Gastroesophageal sphincter (tissue), 4 donors: ENCODE results near the gene AK5. TPM values are rescaled to one million over a fixed set of nuclear protein-coding genes. Genes with fewer than 3 reads are reported as not detected.

ENCODE experiments used
- ATAC-seq: fragments of 150-250 bp; one replicate; pipeline ENCODE4 v1.9.1; 2016; ENCODE audit warnings: mild to moderate bottlenecking, moderate library complexity
- H3K27ac ChIP-seq, 4 donors: fragments of 200-600 bp; sonication (generic) in 3 of 4; 1 replicate in 3 of 4; 2 replicates in 1 of 4; pipeline ENCODE4 v1.5.1; 2016 to 2019
- H3K27me3 ChIP-seq: fragments of 200-600 bp; sonication (generic); one replicate; pipeline ENCODE4 v1.5.1; 2019
- H3K36me3 ChIP-seq, 2 donors: fragments of 200-600 bp; sonication (generic); one replicate each; pipeline ENCODE4 v1.5.1; 2019; ENCODE audit warnings: control low read depth in 1 of 2
- H3K4me1 ChIP-seq, 3 donors: fragments of 200-600 bp; sonication (generic); 1 replicate in 2 of 3; 2 replicates in 1 of 3; pipeline ENCODE4 v1.5.1; 2016 to 2019; ENCODE audit warnings: control low read depth in 2 of 3
- H3K4me3 ChIP-seq, 2 donors: fragments of 200-600 bp; sonication (generic); one replicate each; pipeline ENCODE4 v1.5.1; 2019; ENCODE audit warnings: mild to moderate bottlenecking in 1 of 2, moderate library complexity in 1 of 2
- H3K9me3 ChIP-seq, 3 donors: fragments of 200-600 bp; sonication (generic); one replicate each; pipeline ENCODE4 v1.5.1; 2017 to 2019; ENCODE audit warnings: control low read depth in 2 of 3
- CTCF ChIP-seq, 4 experiments: fragments of 200-600 bp in 2 of 4; fragments of 450-650 bp in 2 of 4; sonication (generic) in 1 of 4; IDR thresholded peaks; one replicate each; pipeline ENCODE4 v1.5.1; 2017 to 2019; ENCODE audit warnings: antibody characterized with exemption in 4 of 4, mild to moderate bottlenecking in 2 of 4, moderate library complexity in 2 of 4
- EP300 ChIP-seq: sonication (generic); formaldehyde crosslinking; IDR thresholded peaks from one replicate; pipeline ENCODE4 v1.6.1; 2017; ENCODE audit warnings: antibody characterized with exemption, mild to moderate bottlenecking
- POLR2A ChIP-seq, 2 donors: fragments of 450-650 bp; IDR thresholded peaks; one replicate each; pipeline ENCODE4 v1.6.1; 2017; ENCODE audit warnings: antibody characterized with exemption in 2 of 2, mild to moderate bottlenecking in 2 of 2, moderate library complexity in 1 of 2
- POLR2AphosphoS5 ChIP-seq: sonication (generic); formaldehyde crosslinking; IDR thresholded peaks from one replicate; pipeline ENCODE4 v1.6.1; 2017; ENCODE audit warnings: antibody characterized with exemption
- WGBS, 2 donors: methylation state at CpG; one replicate each; pipeline ENCODE4 v1.1.5; 2018; ENCODE audit warnings: low coverage in 1 of 2; 5-methylcytosine and 5-hydroxymethylcytosine counted together
- total RNA-seq, 4 donors: library from RNA; depleted of rRNA; stranded (reverse); fragments of >200 nt; gene quantifications; one replicate each; pipeline ENCODE4 v1.1.0, GENCODE V29; 2016

AK5 gene
- total RNA-seq, 4 donors from 2014 or later: 0.67 to 5.3 (median 2.7) TPM

- Histone ChIP-seq H3K4me1 (no peaks in the 10 kb centered on the region), H3K36me3 (no peaks in the 10 kb centered on the region), H3K4me3 (no peak overlapping the region), H3K27ac (no peak overlapping the region), H3K27me3 (peaks cover 3% of the 10 kb centered on the region), H3K9me3 (no peaks in the 10 kb centered on the region)
- no peak for ATAC-seq
- 67 to 100% methylated on average over 1 of the region's 1 CpG for WGBS, 2 donors
- TF ChIP-seq EP300 (no peak), POLR2A (IDR thresholded peaks at IDR 0.05) (no peak), POLR2AphosphoS5 (no peak), CTCF (IDR thresholded peaks at IDR 0.05) (no peak)
Observed at GRCh38 chr1:77263708-77264107, 18.1 kb upstream of the AK5 start.

GRCh38 chr1:77265180-77265579 is 16.6 kb upstream of the AK5 start:
- Histone ChIP-seq H3K4me3 (no peak overlapping the region), H3K27ac (no peak overlapping the region), H3K27me3 (peaks cover 3% of the 10 kb centered on the region), H3K4me1 (no peaks in the 10 kb centered on the region), H3K9me3 (no peaks in the 10 kb centered on the region), H3K36me3 (no peaks in the 10 kb centered on the region)
- no peak for TF ChIP-seq EP300
- TF ChIP-seq POLR2AphosphoS5: no peak
- TF ChIP-seq CTCF (IDR thresholded peaks at IDR 0.05): no peak
- TF ChIP-seq POLR2A (IDR thresholded peaks at IDR 0.05): no peak
- ATAC-seq: no peak
- WGBS, 2 donors: 33 to 80% methylated on average over 1 of the region's 1 CpG

DNA sequence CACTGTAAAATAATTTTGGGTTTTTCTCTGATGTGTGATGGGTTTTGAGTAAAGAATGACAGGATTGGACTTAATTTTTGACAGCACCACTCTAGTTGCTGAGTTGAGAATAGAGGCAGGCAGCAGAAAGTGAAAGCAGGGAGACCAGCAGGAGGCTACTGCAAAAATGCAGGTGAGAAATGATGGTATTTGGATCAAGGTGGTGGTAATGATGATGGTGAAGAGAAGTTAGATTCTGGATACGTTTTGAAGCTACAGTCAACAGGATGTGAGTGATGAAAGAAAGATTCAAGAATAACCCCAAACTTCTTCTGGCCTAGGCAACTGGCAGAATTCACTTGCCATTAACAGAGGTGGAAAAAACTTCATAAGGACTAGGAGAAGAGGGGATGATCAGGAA is 14.8 kb upstream of the AK5 start:
- no peaks in the 10 kb centered on the region for H3K9me3 ChIP-seq
- H3K4me1 ChIP-seq: no peaks in the 10 kb centered on the region
- ATAC-seq: no peak
- H3K4me3 ChIP-seq: no peak overlapping the region
- peaks cover 3% of the 10 kb centered on the region for H3K27me3 ChIP-seq
- TF ChIP-seq POLR2AphosphoS5 (no peak), EP300 (no peak), POLR2A (IDR thresholded peaks at IDR 0.05) (no peak), CTCF (IDR thresholded peaks at IDR 0.05) (no peak)
- H3K27ac ChIP-seq: no peak overlapping the region
- no peaks in the 10 kb centered on the region for H3K36me3 ChIP-seq
- WGBS, 2 donors: 44 to 59% methylated on average over 1 of the region's 1 CpG

DNA sequence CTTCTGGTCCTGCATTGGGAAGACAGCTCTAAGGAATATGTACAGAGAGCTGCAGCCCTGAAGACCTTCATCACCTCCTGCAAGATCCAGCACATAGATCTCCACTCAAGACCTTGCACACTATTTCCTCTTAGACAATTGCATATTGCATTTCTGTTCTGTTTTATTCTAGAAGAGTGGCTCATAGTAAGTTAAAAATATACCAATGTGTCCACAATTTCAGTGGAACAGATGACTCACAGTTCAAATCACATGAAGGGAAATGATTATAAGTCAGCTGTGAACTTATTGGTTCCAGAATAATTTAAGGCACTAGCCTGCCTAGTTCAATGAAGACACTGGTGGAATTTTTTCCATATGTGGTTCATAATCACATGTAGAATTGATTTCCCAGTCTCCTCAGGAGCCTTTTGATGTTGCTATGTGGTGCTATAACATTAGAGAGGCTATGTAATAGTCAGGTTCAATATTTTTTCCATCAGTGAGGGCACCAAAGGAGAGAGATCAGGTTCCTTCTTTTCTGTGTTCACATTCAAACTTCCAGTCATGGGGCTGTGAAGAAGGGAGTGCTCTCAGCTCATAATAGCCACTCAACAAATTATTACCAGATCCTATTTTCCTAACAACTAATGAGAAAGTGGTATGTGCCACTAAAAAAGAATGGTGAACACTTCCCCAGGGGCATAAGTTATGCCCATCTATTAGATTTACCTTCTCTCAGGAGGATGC is 9.8 kb upstream of the AK5 start:
- H3K4me1 ChIP-seq: no peaks in the 10 kb centered on the region
- no peaks in the 10 kb centered on the region for H3K36me3 ChIP-seq
- TF ChIP-seq CTCF (IDR thresholded peaks at IDR 0.05) (no peak), POLR2A (IDR thresholded peaks at IDR 0.05) (no peak), EP300 (no peak), POLR2AphosphoS5 (no peak)
- H3K27ac ChIP-seq: no peak overlapping the region
- H3K4me3 ChIP-seq: no peak overlapping the region
- H3K9me3 ChIP-seq: no peaks in the 10 kb centered on the region
- H3K27me3 ChIP-seq: no peaks in the 10 kb centered on the region
- ATAC-seq: no peak

GRCh38 chr1:77273891-77274290 is 7.9 kb upstream of the AK5 start:
- H3K36me3 ChIP-seq: no peaks in the 10 kb centered on the region
- H3K27me3 ChIP-seq: no peaks in the 10 kb centered on the region
- no peaks in the 10 kb centered on the region for H3K4me1 ChIP-seq
- TF ChIP-seq CTCF (IDR thresholded peaks at IDR 0.05) (no peak), POLR2AphosphoS5 (no peak), POLR2A (IDR thresholded peaks at IDR 0.05) (no peak), EP300 (no peak)
- no peak overlapping the region for H3K27ac ChIP-seq
- no peaks in the 10 kb centered on the region for H3K9me3 ChIP-seq
- no peak for ATAC-seq
- H3K4me3 ChIP-seq: no peak overlapping the region
